ENCODE measurements around the gene UGT2B28.
"Not testable (repeated sequence)": the region's sequence is repeated elsewhere in the genome, so short reads cannot be mapped to it uniquely, and the experiment has no call there.

Gene UGT2B28

DNA sequence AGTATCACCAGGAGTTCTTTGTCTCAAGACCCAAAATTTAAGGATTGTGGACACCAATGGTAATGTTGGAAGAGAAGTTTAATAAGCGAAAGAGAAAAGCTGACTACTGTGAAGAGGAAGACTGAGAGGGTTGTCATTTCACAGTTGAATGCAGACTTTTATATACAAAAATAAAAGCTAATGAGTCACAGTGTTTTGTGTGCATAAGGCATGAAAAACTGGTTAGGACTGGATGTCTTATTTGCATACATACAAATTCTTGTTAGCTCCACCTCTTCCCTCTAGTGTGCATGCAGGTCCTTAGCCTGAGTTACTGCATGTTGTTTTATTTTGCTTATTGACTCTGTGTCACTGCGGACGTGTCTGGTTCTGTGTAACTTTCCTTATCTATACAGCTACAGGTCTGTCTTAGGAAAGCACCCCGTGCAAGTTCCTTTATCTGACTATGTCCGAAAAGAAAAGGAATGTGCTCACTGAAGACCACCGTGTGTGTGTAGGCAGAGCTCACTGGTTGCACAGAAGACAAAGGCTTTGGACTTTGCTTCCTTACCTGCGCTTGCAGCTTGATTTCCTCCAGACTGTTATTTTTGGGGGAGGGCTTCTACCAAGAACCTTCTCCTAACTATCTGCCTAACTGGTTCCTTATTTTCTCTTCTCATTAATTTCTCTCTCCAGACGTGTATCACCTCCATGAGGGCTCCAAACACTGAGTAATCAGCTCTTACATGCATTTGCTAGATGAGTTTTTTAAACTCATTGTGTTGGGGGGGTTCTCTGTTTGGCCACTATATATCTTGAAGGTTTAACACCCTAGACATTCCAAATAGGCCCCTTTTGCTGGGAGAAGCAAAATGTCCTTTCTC is 63.5 kb downstream of the UGT2B28 start:
- not testable (repeated sequence) for DNase-seq

All from activated naive CD4-positive, alpha-beta T cell treated with Interleukin-2 at 50 U/mL for 16 hours (primary cell).